CD4-positive, alpha-beta T cell treated with Interleukin-15 for 4 hours (primary cell): ENCODE data around the gene COBL.

Experiments
- DNase-seq: peaks from one replicate; pipeline ENCODE4 v3.0.0-alpha.2; 2020; ENCODE audit warnings: low spot score

The COBL gene

GRCh38 chr7:51140199-51141164, 176.1 kb downstream of the COBL start:
- DNase-seq = no peak

- DNase-seq = no peak
Observed at GRCh38 chr7:51139796-51140195, 176.8 kb downstream of the COBL start.

- DNase-seq = no peak
Observed at GRCh38 chr7:51138123-51139085, 178.2 kb downstream of the COBL start.

- DNase-seq = no peak
Observed at GRCh38 chr7:51135576-51135975, 181.0 kb downstream of the COBL start.

GRCh38 chr7:51134013-51134441, 182.6 kb downstream of the COBL start:
- no peak for DNase-seq

GRCh38 chr7:51132661-51133060, 183.9 kb downstream of the COBL start:
- DNase-seq = no peak

- DNase-seq = no peak
Observed at GRCh38 chr7:51129527-51130472, 186.8 kb downstream of the COBL start.

- DNase-seq = no peak
Observed at GRCh38 chr7:51128545-51129435, 187.8 kb downstream of the COBL start.

GRCh38 chr7:51127618-51127904, 189.0 kb downstream of the COBL start:
- DNase-seq = no peak

GRCh38 chr7:51126813-51127617, 189.6 kb downstream of the COBL start:
- DNase-seq = no peak

GRCh38 chr7:51126324-51126723, 190.3 kb downstream of the COBL start:
- DNase-seq = no peak

GRCh38 chr7:51124321-51124720, 192.3 kb downstream of the COBL start:
- DNase-seq = no peak

GRCh38 chr7:51123322-51124019, 193.1 kb downstream of the COBL start:
- no peak for DNase-seq

- no peak for DNase-seq
Observed at GRCh38 chr7:51121931-51122425, 194.6 kb downstream of the COBL start.

- DNase-seq = no peak
Observed at GRCh38 chr7:51121036-51121790, 195.4 kb downstream of the COBL start.

GRCh38 chr7:51118628-51119027, 198.0 kb downstream of the COBL start:
- no peak for DNase-seq

- DNase-seq = no peak
Observed at GRCh38 chr7:51114501-51114900, 202.1 kb downstream of the COBL start.

- no peak for DNase-seq
Observed at GRCh38 chr7:51113962-51114361, 202.6 kb downstream of the COBL start.
